ENCODE results near the gene NR1I3. TPM values are rescaled to one million over a fixed set of nuclear protein-coding genes. Genes with fewer than 3 reads are reported as not detected.
"Not testable (repeated sequence)": the region's sequence is repeated elsewhere in the genome, so short reads cannot be mapped to it uniquely, and the experiment has no call there.

The NR1I3 gene
- total RNA-seq, 1 donor from 2014 or later, result not detected

GRCh38 chr1:161251579-161251978, 13.6 kb upstream of the NR1I3 start:
- no peaks in the 10 kb centered on the region for H4K20me1 ChIP-seq (ENCODE audit: insufficient read depth, low read length)
- no peak for DNase-seq (ENCODE audit: low read depth)
- no peak overlapping the region for H3K4me2 ChIP-seq (ENCODE audit: low read length)
- no peaks in the 10 kb centered on the region for H3K27me3 ChIP-seq (ENCODE audit: insufficient read depth, low read length)
- H3K4me3 ChIP-seq (ENCODE audit: insufficient read depth, low read depth, low read length), result no peak overlapping the region
- no peak overlapping the region for H3K9ac ChIP-seq (ENCODE audit: low read length)
- no peak overlapping the region for H3K27ac Mint-ChIP-seq (ENCODE audit: unreplicated experiment)
- FAIRE-seq, result no peak
- no peak overlapping the region for H3K4me3 Mint-ChIP-seq (ENCODE audit: unreplicated experiment)
- peaks cover 14% of the 10 kb centered on the region for H3K9me3 Mint-ChIP-seq (ENCODE audit: unreplicated experiment)
- H2AFZ ChIP-seq (ENCODE audit: low read depth, low read length), result no peak overlapping the region
- no peaks in the 10 kb centered on the region for H3K4me1 ChIP-seq (ENCODE audit: insufficient read depth, low read length)
- H3K79me2 ChIP-seq (ENCODE audit: insufficient read depth, low read length), result no peaks in the 10 kb centered on the region
- no peaks in the 10 kb centered on the region for H3K36me3 ChIP-seq (ENCODE audit: insufficient read depth, low read length)
- H3K9me3 ChIP-seq (ENCODE audit: insufficient read depth, low read depth, low read length), result no peaks in the 10 kb centered on the region
- no peak overlapping the region for H3K27ac ChIP-seq (ENCODE audit: low read depth, low read length)
- peaks cover 14% of the 10 kb centered on the region for H3K27me3 Mint-ChIP-seq (ENCODE audit: low read depth, unreplicated experiment)
- peaks cover 1% of the 10 kb centered on the region for H3K36me3 Mint-ChIP-seq (ENCODE audit: low read depth, unreplicated experiment)
- TF ChIP-seq CTCF (IDR thresholded peaks at IDR 0.05; ENCODE audit: insufficient read depth, low read depth, low read length) (no peak), EZH2 (IDR thresholded peaks at IDR 0.05; ENCODE audit: insufficient read depth, low read length) (no peak)
- no peaks in the 10 kb centered on the region for H3K4me1 Mint-ChIP-seq (ENCODE audit: low read depth, unreplicated experiment)

- Histone ChIP-seq H3K4me1 (ENCODE audit: insufficient read depth, low read length) (no peaks in the 10 kb centered on the region), H3K79me2 (ENCODE audit: insufficient read depth, low read length) (no peaks in the 10 kb centered on the region), H4K20me1 (ENCODE audit: insufficient read depth, low read length) (no peaks in the 10 kb centered on the region), H3K4me2 (ENCODE audit: low read length) (no peak overlapping the region), H3K4me3 (ENCODE audit: insufficient read depth, low read depth, low read length) (no peak overlapping the region), H3K9me3 (ENCODE audit: insufficient read depth, low read depth, low read length) (no peaks in the 10 kb centered on the region), H3K9ac (ENCODE audit: low read length) (no peak overlapping the region), H3K27ac (ENCODE audit: low read depth, low read length) (no peak overlapping the region), H2AFZ (ENCODE audit: low read depth, low read length) (no peak overlapping the region), H3K27me3 (ENCODE audit: insufficient read depth, low read length) (no peaks in the 10 kb centered on the region), H3K36me3 (ENCODE audit: insufficient read depth, low read length) (no peaks in the 10 kb centered on the region)
- FAIRE-seq (no peak), DNase-seq (ENCODE audit: low read depth) (no peak)
- H3K27ac Mint-ChIP-seq (ENCODE audit: unreplicated experiment), result no peak overlapping the region
- H3K9me3 Mint-ChIP-seq (ENCODE audit: unreplicated experiment), result peaks cover 14% of the 10 kb centered on the region
- TF ChIP-seq EZH2 (IDR thresholded peaks at IDR 0.05; ENCODE audit: insufficient read depth, low read length) (no peak), CTCF (IDR thresholded peaks at IDR 0.05; ENCODE audit: insufficient read depth, low read depth, low read length) (no peak)
- H3K4me1 Mint-ChIP-seq (ENCODE audit: low read depth, unreplicated experiment), result no peaks in the 10 kb centered on the region
- H3K27me3 Mint-ChIP-seq (ENCODE audit: low read depth, unreplicated experiment), result peaks cover 10% of the 10 kb centered on the region
- no peak overlapping the region for H3K4me3 Mint-ChIP-seq (ENCODE audit: unreplicated experiment)
- H3K36me3 Mint-ChIP-seq (ENCODE audit: low read depth, unreplicated experiment), result peaks cover 1% of the 10 kb centered on the region
Observed at GRCh38 chr1:161250829-161251228, 12.8 kb upstream of the NR1I3 start.

GRCh38 chr1:161250100-161250499, 12.1 kb upstream of the NR1I3 start:
- FAIRE-seq; H3K9me3 ChIP-seq (ENCODE audit: insufficient read depth, low read depth, low read length); H3K4me1 Mint-ChIP-seq (ENCODE audit: low read depth, unreplicated experiment); H3K27ac ChIP-seq (ENCODE audit: low read depth, low read length); H3K27me3 Mint-ChIP-seq (ENCODE audit: low read depth, unreplicated experiment); H3K4me2 ChIP-seq (ENCODE audit: low read length); H3K27me3 ChIP-seq (ENCODE audit: insufficient read depth, low read length); H3K9me3 Mint-ChIP-seq (ENCODE audit: unreplicated experiment); H3K36me3 Mint-ChIP-seq (ENCODE audit: low read depth, unreplicated experiment); H3K4me1 ChIP-seq (ENCODE audit: insufficient read depth, low read length); H3K4me3 ChIP-seq (ENCODE audit: insufficient read depth, low read depth, low read length); H3K4me3 Mint-ChIP-seq (ENCODE audit: unreplicated experiment); H4K20me1 ChIP-seq (ENCODE audit: insufficient read depth, low read length); DNase-seq (ENCODE audit: low read depth); H3K27ac Mint-ChIP-seq (ENCODE audit: unreplicated experiment); H3K79me2 ChIP-seq (ENCODE audit: insufficient read depth, low read length); H3K36me3 ChIP-seq (ENCODE audit: insufficient read depth, low read length); H3K9ac ChIP-seq (ENCODE audit: low read length); H2AFZ ChIP-seq (ENCODE audit: low read depth, low read length): not testable (repeated sequence)
